B cell (primary cell): ENCODE measurements around the gene TLX1. TPM values are rescaled to one million over a fixed set of nuclear protein-coding genes. Genes with fewer than 3 reads are reported as not detected.

Experiments used
- ATAC-seq: fragments of 200-7000 bp; cut with Tn5 transposase; one replicate; pipeline ENCODE4 v1.10.0; 2021; ENCODE audit warnings: low read depth, mild to moderate bottlenecking, moderate number of reproducible peaks, moderate library complexity
- CTCF ChIA-PET: fragments of 350-600 bp; sonication (Branson Sonifier 250); formaldehyde crosslinking; loops from one replicate; lab custom pipeline; 2021; ENCODE audit warnings: antibody characterized with exemption, inconsistent platforms; lab: Charles Lee
- POLR2A ChIA-PET: fragments of 350-600 bp; sonication (Branson Sonifier 250); formaldehyde crosslinking; loops from one replicate; lab custom pipeline; 2021; ENCODE audit warnings: antibody characterized with exemption; lab: Charles Lee
- DNase-seq: peaks from one replicate; pipeline ENCODE4 v3.0.0; 2013
- H2AFZ ChIP-seq: 2 replicates; pipeline ENCODE4 v1.6.1; 2012; ENCODE audit warnings: mild to moderate bottlenecking, low read depth, low read length; ENCODE audit not compliant: insufficient read depth, poor library complexity, severe bottlenecking
- H3K27ac ChIP-seq, 2 donors: 1 replicate in 1 of 2; 2 replicates in 1 of 2; pipeline ENCODE4 v1.5.1; 2012 to 2013; ENCODE audit warnings: low read length in 2 of 2, mild to moderate bottlenecking in 2 of 2, moderate library complexity in 1 of 2
- H3K27me3 ChIP-seq, 4 experiments: fragments of 200-600 bp in 1 of 4; sonication (generic) in 1 of 4; replicated peaks in 1 of 4; 1 replicate in 2 of 4; 2 replicates in 2 of 4; pipeline versions ENCODE4 v1.6.1 to v1.7.0; 2013 to 2016; ENCODE audit warnings: low read length in 3 of 4, mild to moderate bottlenecking in 2 of 4, mixed read lengths in 1 of 4, moderate library complexity in 1 of 4; ENCODE audit not compliant: insufficient read depth in 4 of 4, control insufficient read depth in 3 of 4; ENCODE audit errors: control extremely low read depth in 1 of 4
- H3K36me3 ChIP-seq, 2 experiments: replicated peaks in 1 of 2; 1 replicate in 1 of 2; 2 replicates in 1 of 2; pipeline versions ENCODE4 v1.6.1 to v1.7.1; 2013; ENCODE audit warnings: low read length in 1 of 2; ENCODE audit not compliant: insufficient read depth in 2 of 2, control insufficient read depth in 1 of 2; ENCODE audit errors: control extremely low read depth in 1 of 2, extremely low read depth in 1 of 2
- H3K4me1 ChIP-seq, 2 donors: fragments of 200-600 bp in 1 of 2; sonication (generic) in 1 of 2; 1 replicate in 1 of 2; 2 replicates in 1 of 2; pipeline versions ENCODE4 v1.5.1 to v1.6.1; 2013 to 2017; ENCODE audit warnings: low read length in 2 of 2; ENCODE audit not compliant: control insufficient read depth in 2 of 2, insufficient read depth in 2 of 2
- H3K4me2 ChIP-seq: replicated peaks from 2 replicates; pipeline ENCODE3; 2012; ENCODE audit warnings: mild to moderate bottlenecking, low read depth, low read length; ENCODE audit not compliant: poor library complexity, severe bottlenecking
- H3K4me3 ChIP-seq, 5 experiments: fragments of 200-600 bp in 1 of 5; sonication (generic) in 1 of 5; 1 replicate in 3 of 5; 2 replicates in 2 of 5; pipeline versions ENCODE4 v1.5.1 to v1.7.0; 2011 to 2016; ENCODE audit warnings: low read length in 4 of 5, mild to moderate bottlenecking in 4 of 5, low read depth in 2 of 5, control low read depth in 1 of 5, moderate library complexity in 1 of 5; ENCODE audit not compliant: insufficient read depth in 1 of 5; ENCODE audit errors: control extremely low read depth in 1 of 5, extremely low read depth in 1 of 5
- H3K79me2 ChIP-seq: fragments of 200-600 bp; sonication (generic); one replicate; pipeline ENCODE4 v1.6.0; 2016; ENCODE audit warnings: low read length; ENCODE audit not compliant: control insufficient read depth, insufficient read depth
- H3K9ac ChIP-seq: fragments of 200-600 bp; sonication (generic); 2 replicates; pipeline ENCODE4 v1.6.1; 2017; ENCODE audit warnings: mild to moderate bottlenecking, low read length, moderate library complexity
- H3K9me3 ChIP-seq, 3 donors: one replicate each; pipeline versions ENCODE4 v1.6.1 to v1.7.1; 2013; ENCODE audit warnings: low read length in 2 of 3; ENCODE audit not compliant: control insufficient read depth in 2 of 3, insufficient read depth in 1 of 3; ENCODE audit errors: control extremely low read depth in 1 of 3
- H4K20me1 ChIP-seq: 2 replicates; pipeline ENCODE4 v1.6.0; 2012; ENCODE audit warnings: mild to moderate bottlenecking, low read length; ENCODE audit not compliant: insufficient read depth, control insufficient read depth, poor library complexity, severe bottlenecking
- H3K27ac Mint-ChIP-seq: one replicate; pipeline ENCODE4 v1.8.0; 2021; ENCODE audit warnings: mixed read lengths
- H3K27me3 Mint-ChIP-seq: one replicate; pipeline ENCODE4 v1.8.0; 2021; ENCODE audit warnings: mixed read lengths
- H3K4me1 Mint-ChIP-seq: one replicate; pipeline ENCODE4 v1.8.0; 2021; ENCODE audit warnings: mixed read lengths
- H3K4me3 Mint-ChIP-seq: one replicate; pipeline ENCODE4 v1.8.0; 2021; ENCODE audit warnings: mixed read lengths
- H3K9me3 Mint-ChIP-seq: one replicate; pipeline ENCODE4 v1.8.0; 2022; ENCODE audit warnings: mixed read lengths; ENCODE audit not compliant: insufficient read depth
- EZH2 ChIP-seq: IDR thresholded peaks from 2 replicates; pipeline ENCODE4 v1.6.1; 2012; ENCODE audit warnings: borderline replicate concordance, low read depth, mild to moderate bottlenecking, moderate library complexity, low read length; ENCODE audit not compliant: insufficient read depth, poor library complexity, severe bottlenecking
- WGBS: methylation state at CpG from one replicate; pipeline ENCODE4 v1.1.5; 2013; ENCODE audit warnings: missing lambda C conversion rate; ENCODE audit not compliant: insufficient coverage; 5-methylcytosine and 5-hydroxymethylcytosine counted together
- intact Hi-C: fragments of 100-400 bp; cut with micrococcal nuclease; formaldehyde crosslinking; loops from one replicate; pipeline ENCODE4 v1.10.0; 2022
- polyA plus RNA-seq: library from polyadenylated mRNA; depleted of rRNA; stranded (reverse); fragments of >200 nt; gene quantifications from 2 replicates; pipeline ENCODE4 v1.2.3, GENCODE V29; 2012
- total RNA-seq, 2 donors: library from RNA; stranded (reverse); fragments of 120-200 nt in 1 of 2; gene quantifications; 1 replicate in 1 of 2; 2 replicates in 1 of 2; pipeline versions ENCODE4 v1.2.3 to v1.2.4, GENCODE V29; 2013 to 2022
- TF ChIP-seq, protein P1 (sequence below): fragments of 200-600 bp; IDR thresholded peaks from one replicate; pipeline ENCODE4 v1.8.0; 2022; ENCODE audit warnings: antibody characterized with exemption, mild to moderate bottlenecking

TLX1 gene
- total and polyA plus RNA-seq, 2 donors (not counting 1 experiment from before 2014, with no cell fraction given) = not detected

DNA sequence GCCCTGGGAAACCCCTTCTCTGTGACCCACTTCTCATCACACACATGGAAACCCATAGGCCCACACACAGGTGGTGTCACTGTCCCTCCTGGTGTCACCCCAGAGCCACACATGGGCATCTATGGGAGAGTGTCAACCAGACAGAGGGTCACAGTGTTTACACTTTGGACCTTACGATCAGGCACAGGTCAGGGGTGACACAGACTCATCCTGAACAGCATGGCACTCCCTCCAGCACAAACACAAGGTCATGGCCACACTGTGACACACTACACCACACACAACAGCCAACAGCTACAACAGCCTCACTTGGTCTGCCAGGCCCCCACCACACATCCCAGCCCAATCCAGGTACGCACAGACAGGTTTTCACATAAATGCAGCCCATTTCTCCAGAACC lies 6.2 kb downstream of the TLX1 start:
- Mint-ChIP-seq H3K27me3 (peaks cover 69% of the 10 kb centered on the region), H3K9me3 (no peaks in the 10 kb centered on the region), H3K27ac (no peak overlapping the region), H3K4me1 (peaks cover 52% of the 10 kb centered on the region), H3K4me3 (no peak overlapping the region)
- Histone ChIP-seq H3K9me3 (peaks cover 0 to 44% (median 0%) of the 10 kb centered on the region in 3 donors), H3K27ac (no peak overlapping the region), H3K4me1 (peaks cover 57 to 77% of the 10 kb centered on the region in 2 donors), H3K27me3 (peaks cover 0 to 100% (median 80%) of the 10 kb centered on the region in 4 experiments), H3K79me2 (no peaks in the 10 kb centered on the region), H4K20me1 (no peaks in the 10 kb centered on the region), H3K9ac (no peak overlapping the region), H3K36me3 (no peaks in the 10 kb centered on the region), H3K4me2 (no peak overlapping the region), H2AFZ (no peak overlapping the region), H3K4me3 (no peak overlapping the region)
- TF ChIP-seq, protein P1, sequence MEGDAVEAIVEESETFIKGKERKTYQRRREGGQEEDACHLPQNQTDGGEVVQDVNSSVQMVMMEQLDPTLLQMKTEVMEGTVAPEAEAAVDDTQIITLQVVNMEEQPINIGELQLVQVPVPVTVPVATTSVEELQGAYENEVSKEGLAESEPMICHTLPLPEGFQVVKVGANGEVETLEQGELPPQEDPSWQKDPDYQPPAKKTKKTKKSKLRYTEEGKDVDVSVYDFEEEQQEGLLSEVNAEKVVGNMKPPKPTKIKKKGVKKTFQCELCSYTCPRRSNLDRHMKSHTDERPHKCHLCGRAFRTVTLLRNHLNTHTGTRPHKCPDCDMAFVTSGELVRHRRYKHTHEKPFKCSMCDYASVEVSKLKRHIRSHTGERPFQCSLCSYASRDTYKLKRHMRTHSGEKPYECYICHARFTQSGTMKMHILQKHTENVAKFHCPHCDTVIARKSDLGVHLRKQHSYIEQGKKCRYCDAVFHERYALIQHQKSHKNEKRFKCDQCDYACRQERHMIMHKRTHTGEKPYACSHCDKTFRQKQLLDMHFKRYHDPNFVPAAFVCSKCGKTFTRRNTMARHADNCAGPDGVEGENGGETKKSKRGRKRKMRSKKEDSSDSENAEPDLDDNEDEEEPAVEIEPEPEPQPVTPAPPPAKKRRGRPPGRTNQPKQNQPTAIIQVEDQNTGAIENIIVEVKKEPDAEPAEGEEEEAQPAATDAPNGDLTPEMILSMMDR = no peak
- no peak for TF ChIP-seq EZH2
- no peak for ATAC-seq
- ChIA-PET POLR2A (no interaction called here), CTCF (interaction anchor here (7.7 kb wide), 1 partner anchor 40 kb away, joined by 347 read pairs; no protein-coding TSS in a partner anchor)
- 67% methylated on average over 1 of the region's 2 CpGs for WGBS
- intact Hi-C loops = loop anchor here (10.0 kb wide), 1 partner anchor 392 kb away; the partner anchor contains the start of gene PAX2
- DNase-seq = peak; percentile 20

- Histone ChIP-seq H3K4me1 (peaks cover 46 to 66% of the 10 kb centered on the region in 2 donors), H2AFZ (no peak overlapping the region), H3K27ac (no peak overlapping the region), H3K36me3 (no peaks in the 10 kb centered on the region), H3K4me3 (no peak overlapping the region), H3K4me2 (peak overlapping the region; percentile 57), H3K79me2 (no peaks in the 10 kb centered on the region), H3K9me3 (peaks cover 0 to 28% (median 0%) of the 10 kb centered on the region in 3 donors), H3K27me3 (peaks cover 0 to 97% (median 71%) of the 10 kb centered on the region in 4 experiments), H4K20me1 (no peaks in the 10 kb centered on the region), H3K9ac (no peak overlapping the region)
- Mint-ChIP-seq H3K4me1 (peaks cover 42% of the 10 kb centered on the region), H3K27me3 (peaks cover 70% of the 10 kb centered on the region), H3K27ac (no peak overlapping the region), H3K9me3 (no peaks in the 10 kb centered on the region), H3K4me3 (no peak overlapping the region)
- ChIA-PET POLR2A (interaction anchor here (1.0 kb wide), 1 partner anchor 13 kb away, joined by 3 read pairs; no protein-coding TSS in a partner anchor), CTCF (interaction anchor here (1.0 to 7.7 kb wide), 5 partner anchors 11 to 97 kb away, joined by 3 to 347 read pairs (median 65); no protein-coding TSS in a partner anchor)
- no peak for DNase-seq
- no peak for ATAC-seq
- no peak for TF ChIP-seq EZH2
- TF ChIP-seq, protein P1 = no peak
- intact Hi-C loops = loop anchor here (10.0 kb wide), 1 partner anchor 394 kb away; the partner anchor contains the start of gene PAX2
- WGBS = 11% methylated on average over 1 of the region's 8 CpGs
Observed at GRCh38 chr10:101138788-101139420, 7.8 kb downstream of the TLX1 start.
